IPS-11a (cell line): ENCODE results near the gene FCN1.

ENCODE experiments used
- H3K4me3 ChIP-seq: one replicate; pipeline ENCODE4 v1.5.1; 2013; ENCODE audit warnings: low read depth, low read length, control low read depth

Gene FCN1

DNA sequence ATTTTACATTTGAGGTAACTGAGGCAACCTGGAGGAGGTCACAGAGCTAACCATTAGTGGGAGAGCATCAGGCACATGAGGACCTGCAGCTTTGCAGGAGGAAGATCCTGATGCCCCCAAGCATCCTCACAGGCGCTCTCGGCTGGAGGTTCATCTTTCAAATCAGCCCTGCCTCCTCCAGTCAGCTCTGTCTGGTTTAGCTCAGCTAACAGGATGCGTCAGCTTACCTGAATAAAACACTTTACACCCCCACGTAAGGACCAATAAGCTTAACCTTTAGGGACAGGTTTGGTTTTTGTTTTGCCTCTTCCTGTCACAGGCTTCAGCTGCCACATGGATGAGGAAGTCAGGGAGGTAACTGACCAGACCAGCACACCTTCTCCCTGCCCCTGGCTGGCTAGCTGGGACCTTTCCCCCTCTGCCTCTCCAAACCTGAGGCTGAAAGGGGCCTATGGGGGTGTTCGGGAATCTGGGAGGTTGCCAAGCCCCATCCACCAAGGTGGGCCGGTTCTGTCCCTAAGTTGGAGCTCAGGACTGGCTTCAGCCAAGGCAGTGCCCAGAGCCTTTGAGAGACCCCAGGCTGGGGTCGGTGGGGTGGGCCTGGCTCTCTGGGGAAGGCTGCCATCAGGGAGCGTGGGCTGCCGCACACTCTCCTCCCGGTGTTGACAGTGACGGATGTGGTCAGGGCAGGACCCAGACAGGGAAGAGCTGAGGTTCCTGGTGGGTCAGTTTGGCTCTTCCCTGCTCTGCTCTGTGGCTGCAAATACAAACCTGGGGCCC lies 20.0 kb upstream of the FCN1 start:
- H3K4me3 ChIP-seq, result no peak overlapping the region

DNA sequence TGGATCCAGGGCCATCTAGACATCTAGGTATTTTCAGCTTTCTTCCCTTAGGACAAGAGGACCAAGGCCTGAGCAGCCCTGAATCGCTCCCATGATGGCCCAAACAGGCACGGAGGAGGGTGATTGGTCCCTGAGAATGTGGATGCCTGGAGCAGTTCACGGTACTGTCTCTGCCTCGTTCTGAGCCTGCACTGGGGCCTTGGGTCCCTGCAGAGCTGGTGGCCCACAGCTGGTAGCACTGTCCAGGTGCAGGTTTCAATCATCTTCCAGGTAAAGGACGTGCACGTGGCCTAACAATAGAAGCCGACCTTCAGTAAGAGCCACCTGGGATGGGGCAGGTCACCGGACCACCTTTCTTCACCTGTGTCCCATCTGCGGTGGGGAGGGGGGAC lies 19.4 kb upstream of the FCN1 start:
- no peak overlapping the region for H3K4me3 ChIP-seq

DNA sequence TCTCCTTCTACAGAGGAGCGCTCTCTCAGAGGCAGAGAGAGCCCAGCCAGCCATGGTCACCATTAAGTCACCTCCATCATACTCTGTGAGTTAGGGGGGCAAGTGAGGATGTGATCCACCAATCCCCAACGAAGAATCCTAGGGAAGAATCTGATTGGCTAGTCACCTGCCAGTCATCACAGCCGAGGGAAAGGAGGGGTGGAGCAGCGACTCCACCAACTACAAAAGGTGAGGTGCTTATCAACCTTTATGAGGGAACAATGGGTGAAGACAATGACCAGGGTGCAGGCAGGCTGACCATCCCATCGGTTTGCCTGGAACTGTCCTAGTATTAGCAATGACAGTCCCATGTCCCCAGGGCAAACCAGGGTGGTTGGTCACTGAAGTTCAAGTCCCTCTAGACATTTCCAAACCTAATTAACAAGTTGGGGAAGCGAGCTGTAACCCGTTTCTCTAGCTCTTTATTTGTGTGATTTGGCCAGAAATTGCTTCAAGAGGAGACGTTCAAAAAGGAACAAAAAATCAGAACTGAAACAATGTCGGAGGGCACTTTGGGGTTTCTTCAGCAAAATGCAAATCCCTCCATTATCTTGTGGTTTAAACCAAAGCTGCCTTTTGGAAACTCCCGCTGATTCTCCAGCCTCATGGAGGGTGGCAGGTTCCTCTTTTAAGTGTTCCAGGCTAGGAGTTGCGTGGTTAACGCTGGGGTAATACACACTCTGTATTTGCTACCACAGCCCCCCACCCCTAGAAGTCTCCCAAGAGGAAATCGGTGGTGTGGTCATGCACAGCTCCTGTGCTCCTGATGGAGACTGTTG lies 18.8 kb upstream of the FCN1 start:
- H3K4me3 ChIP-seq, result no peak overlapping the region

GRCh38 chr9:134935701-134936345 lies 18.1 kb upstream of the FCN1 start:
- H3K4me3 ChIP-seq, result no peak overlapping the region

- H3K4me3 ChIP-seq, result no peak overlapping the region
Observed at GRCh38 chr9:134935056-134935640, 17.4 kb upstream of the FCN1 start.

DNA sequence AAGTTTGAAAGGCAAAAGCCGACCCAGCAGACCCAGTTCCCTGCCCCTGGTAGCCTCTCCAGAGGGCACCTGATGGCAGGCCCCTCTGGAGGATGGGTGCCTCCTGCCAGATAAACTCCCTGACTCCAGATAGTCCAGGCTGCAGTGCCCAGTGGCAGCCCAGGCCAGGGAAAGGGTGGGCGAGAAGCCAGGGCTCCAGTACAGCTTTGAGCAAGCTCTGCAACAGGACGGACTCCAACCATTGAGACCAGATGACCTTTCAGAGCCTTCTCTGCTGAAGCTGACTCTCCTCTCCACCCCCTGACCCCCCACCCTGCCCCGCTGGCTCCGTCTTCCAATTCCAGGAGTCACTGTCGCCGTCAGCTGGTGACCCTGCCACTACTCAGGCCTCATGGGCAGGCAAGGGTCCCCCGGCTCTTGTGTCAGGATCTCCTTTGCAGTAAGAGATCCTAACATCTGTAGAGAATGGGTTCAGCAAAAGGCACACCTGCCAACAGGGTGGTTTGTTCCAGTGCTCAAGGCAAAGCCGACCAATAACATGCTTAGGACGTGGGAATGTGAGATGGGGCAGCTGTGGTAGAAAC lies 15.5 kb upstream of the FCN1 start:
- H3K4me3 ChIP-seq, result no peak overlapping the region

DNA sequence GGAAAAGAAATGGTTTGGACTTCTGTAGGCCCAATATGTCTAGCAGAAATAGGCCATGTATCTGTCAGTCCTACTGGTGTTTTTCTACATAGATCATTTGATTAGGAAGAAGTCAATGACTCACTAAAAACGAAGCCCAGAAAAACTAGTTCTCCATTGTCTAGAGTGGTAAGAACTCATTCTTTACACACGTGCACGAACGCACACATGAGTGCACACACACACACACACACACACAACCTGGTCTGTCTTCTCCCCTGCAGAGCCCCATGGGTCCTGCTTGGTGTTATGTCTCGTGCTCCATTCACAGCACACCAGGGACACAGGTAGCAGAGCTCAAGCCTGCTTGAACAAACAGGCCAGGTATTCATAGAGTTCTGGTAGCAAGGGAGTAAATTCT lies 14.9 kb upstream of the FCN1 start:
- no peak overlapping the region for H3K4me3 ChIP-seq

GRCh38 chr9:134932171-134932570 lies 14.5 kb upstream of the FCN1 start:
- no peak overlapping the region for H3K4me3 ChIP-seq

- H3K4me3 ChIP-seq, result no peak overlapping the region
Observed at GRCh38 chr9:134930398-134930797, 12.7 kb upstream of the FCN1 start.

- H3K4me3 ChIP-seq, result no peak overlapping the region
Observed at GRCh38 chr9:134929193-134930158, 11.8 kb upstream of the FCN1 start.

GRCh38 chr9:134928436-134929192 lies 10.9 kb upstream of the FCN1 start:
- H3K4me3 ChIP-seq, result no peak overlapping the region

DNA sequence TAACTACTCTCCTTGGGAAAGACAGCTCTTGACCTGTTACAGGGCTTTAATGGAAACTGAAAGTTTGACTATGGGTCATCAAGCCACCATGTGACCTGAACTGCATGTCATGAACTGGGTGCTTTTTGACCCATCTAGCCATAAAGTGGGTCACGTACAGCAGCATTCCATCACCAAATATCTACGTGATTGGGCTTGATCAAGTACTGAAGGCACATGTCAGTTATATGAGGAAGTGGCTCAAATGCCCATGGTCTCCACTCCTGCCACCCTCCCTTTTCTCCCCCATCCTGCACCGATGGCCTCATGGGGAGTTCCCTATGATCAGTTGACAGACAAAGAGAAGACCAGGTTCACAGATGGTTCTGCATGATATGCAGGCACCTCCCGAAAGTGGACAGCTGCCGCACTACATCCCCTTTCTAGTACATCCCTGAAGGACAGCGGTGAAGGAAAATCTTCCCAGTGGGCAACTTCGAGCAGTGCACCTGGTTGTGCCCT lies 7.3 kb upstream of the FCN1 start:
- no peak overlapping the region for H3K4me3 ChIP-seq

DNA sequence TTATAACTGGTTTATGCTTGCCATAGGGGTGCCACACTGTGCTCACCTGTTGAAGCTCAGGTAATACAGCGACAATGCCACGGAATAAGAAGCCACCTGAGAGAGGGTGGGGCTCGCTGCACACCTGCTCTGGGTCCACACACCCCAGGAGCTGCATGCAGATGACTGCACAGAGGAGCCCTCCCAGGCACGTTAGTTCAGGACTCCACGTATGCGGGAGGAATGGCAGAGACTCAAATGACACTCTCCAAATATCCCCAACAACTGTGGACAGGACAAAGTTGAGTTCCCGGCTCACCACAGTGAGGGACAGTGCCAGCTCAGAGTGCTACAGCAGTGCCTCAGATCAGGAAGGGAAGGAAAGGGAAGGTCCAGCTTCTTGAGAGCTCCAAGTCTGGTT lies 5.8 kb upstream of the FCN1 start:
- H3K4me3 ChIP-seq, result no peak overlapping the region

DNA sequence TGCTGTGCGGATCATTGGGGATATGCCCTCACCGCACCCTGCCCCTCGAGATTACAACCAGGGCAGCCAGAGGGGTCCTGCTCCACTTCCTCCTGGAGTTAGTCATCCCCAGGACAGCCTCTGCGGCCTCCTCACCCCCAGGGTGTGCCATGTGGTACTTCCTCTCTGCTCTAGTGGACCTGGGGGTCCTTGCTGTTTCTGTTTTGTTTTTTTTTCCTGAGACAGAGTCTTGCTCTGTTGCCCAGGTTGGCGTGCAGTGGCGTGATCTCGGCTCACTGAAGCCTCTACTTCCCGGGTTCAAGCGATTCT lies 5.2 kb upstream of the FCN1 start:
- H3K4me3 ChIP-seq, result no peak overlapping the region

GRCh38 chr9:134922066-134922931 lies 4.6 kb upstream of the FCN1 start:
- no peak overlapping the region for H3K4me3 ChIP-seq

DNA sequence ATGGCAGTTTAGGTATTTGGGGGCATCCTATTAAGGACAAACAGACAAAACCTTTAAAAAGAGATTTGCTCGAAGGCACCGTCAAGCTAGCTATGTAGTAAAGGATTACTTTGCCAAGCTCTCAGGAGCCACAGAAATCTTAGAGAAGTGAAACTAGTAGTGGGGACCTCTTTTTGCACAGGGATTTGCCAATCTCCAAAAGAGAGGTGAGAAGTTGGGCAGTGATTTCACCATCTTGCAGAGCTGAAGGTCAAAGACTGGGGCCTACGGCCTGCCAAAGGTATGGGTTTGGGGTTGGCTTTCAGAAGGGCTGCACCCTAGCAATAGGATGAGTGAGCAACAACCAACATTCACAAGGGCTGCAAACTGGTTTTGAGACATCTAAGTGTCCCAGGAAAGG lies 1.6 kb upstream of the FCN1 start:
- no peak overlapping the region for H3K4me3 ChIP-seq

GRCh38 chr9:134918646-134919045 lies 934 bp upstream of the FCN1 start:
- no peak overlapping the region for H3K4me3 ChIP-seq

DNA sequence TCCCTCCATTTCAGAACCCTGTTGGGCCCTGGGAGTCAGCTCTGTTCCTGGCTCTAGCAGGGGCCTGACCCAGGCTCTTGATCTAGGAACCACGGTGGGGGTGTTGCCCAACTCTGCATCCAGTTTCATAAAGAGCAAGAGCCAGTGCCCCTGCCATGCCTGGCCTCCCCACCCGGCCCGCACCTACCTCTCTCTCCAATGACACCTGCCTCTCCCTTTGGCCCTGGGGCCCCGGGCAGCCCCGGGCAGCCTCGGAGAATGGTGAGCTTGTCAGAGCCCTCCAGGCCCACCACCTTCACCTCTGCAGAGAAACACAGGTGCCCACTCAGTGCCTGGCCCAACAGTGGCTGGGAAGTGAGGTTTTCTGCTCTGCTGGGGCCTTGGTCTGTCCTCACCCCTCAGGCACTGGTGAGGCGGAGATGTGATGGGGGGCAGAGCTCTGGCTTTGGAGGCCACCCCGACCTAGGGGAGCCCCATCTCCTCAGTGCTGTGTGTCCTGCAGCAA lies 1.5 kb downstream of the FCN1 start:
- no peak overlapping the region for H3K4me3 ChIP-seq
